ENCODE data around the gene OXLD1.
"Not testable (repeated sequence)": the region's sequence is repeated elsewhere in the genome, so short reads cannot be mapped to it uniquely, and the experiment has no call there.

OXLD1 gene

GRCh38 chr17:81675515-81676221, 9.3 kb upstream of the OXLD1 start:
- H3K9me3 ChIP-seq (ENCODE audit: control insufficient read depth in 1 of 2, low read length in 2 of 2); H3K27me3 ChIP-seq (ENCODE audit: low read depth, low read length); H3K4me3 ChIP-seq (ENCODE audit: low read depth in 1 of 2, low read length in 2 of 2); H3K4me1 ChIP-seq (ENCODE audit: control insufficient read depth in 1 of 2, insufficient read depth in 2 of 2, low read length in 2 of 2); H3K27ac ChIP-seq (ENCODE audit: low read length): not testable (repeated sequence)
- peaks cover 8 to 45% of the 10 kb centered on the region in 2 donors for H3K36me3 ChIP-seq (ENCODE audit: control insufficient read depth in 1 of 2, insufficient read depth in 2 of 2, low read length in 2 of 2)

- H3K4me1 ChIP-seq (ENCODE audit: control insufficient read depth in 1 of 2, insufficient read depth in 2 of 2, low read length in 2 of 2): no peaks in the 10 kb centered on the region
- no peaks in the 10 kb centered on the region for H3K27me3 ChIP-seq (ENCODE audit: low read depth, low read length)
- peaks cover 12 to 50% of the 10 kb centered on the region in 2 donors for H3K36me3 ChIP-seq (ENCODE audit: control insufficient read depth in 1 of 2, insufficient read depth in 2 of 2, low read length in 2 of 2)
- H3K4me3 ChIP-seq (ENCODE audit: low read depth in 1 of 2, low read length in 2 of 2): no peak overlapping the region
- no peak overlapping the region for H3K27ac ChIP-seq (ENCODE audit: low read length)
- no peaks in the 10 kb centered on the region for H3K9me3 ChIP-seq (ENCODE audit: control insufficient read depth in 1 of 2, low read length in 2 of 2)
Observed at GRCh38 chr17:81673561-81674258, 7.3 kb upstream of the OXLD1 start.

DNA sequence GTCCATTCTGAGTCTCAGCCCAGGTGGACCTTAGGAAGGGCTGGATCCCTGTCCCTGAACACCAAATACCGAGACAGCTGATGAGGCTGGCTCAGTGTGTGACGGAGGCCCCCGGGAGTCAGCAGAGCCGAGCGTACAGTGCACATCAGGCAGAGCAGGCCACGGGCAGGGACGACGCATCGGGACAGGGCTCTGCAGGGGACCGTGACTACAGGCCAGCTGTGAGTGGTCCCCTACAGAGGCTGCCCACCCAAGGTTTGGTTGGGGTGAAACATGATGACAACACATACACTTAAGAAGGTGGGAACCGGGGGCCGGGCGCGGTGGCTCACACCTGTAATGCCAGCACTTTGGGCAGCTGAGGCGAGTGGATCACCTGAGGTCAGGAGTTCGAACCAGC, 6.5 kb upstream of the OXLD1 start:
- Histone ChIP-seq H3K36me3 (ENCODE audit: control insufficient read depth in 1 of 2, insufficient read depth in 2 of 2, low read length in 2 of 2) (peaks cover 12 to 50% of the 10 kb centered on the region in 2 donors), H3K9me3 (ENCODE audit: control insufficient read depth in 1 of 2, low read length in 2 of 2) (no peaks in the 10 kb centered on the region), H3K27me3 (ENCODE audit: low read depth, low read length) (no peaks in the 10 kb centered on the region), H3K27ac (ENCODE audit: low read length) (no peak overlapping the region), H3K4me1 (ENCODE audit: control insufficient read depth in 1 of 2, insufficient read depth in 2 of 2, low read length in 2 of 2) (no peaks in the 10 kb centered on the region), H3K4me3 (ENCODE audit: low read depth in 1 of 2, low read length in 2 of 2) (no peak overlapping the region)

DNA sequence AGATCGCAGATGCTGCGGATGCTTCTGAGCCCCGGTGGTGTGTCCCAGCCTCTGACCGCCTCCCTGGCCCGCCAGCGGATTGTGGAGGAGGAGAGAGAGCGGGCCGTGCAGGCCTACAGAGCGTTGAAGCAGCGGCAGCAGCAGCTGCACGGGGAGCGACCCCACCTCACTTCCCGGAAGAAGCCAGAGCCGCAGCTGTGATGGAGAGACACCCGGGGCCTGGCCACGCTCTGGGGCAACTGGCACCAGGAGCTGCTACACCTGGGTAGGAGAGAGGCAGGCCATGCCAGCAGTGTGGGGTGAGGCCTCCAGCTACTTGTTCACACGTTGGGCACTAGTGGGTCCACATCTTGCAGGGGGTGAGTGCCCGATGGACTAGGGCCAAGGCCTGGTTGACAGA, 6.1 kb upstream of the OXLD1 start:
- Histone ChIP-seq H3K4me1 (ENCODE audit: control insufficient read depth in 1 of 2, insufficient read depth in 2 of 2, low read length in 2 of 2) (peaks cover 0 to 4% of the 10 kb centered on the region in 2 donors), H3K27ac (ENCODE audit: low read length) (no peak overlapping the region), H3K9me3 (ENCODE audit: control insufficient read depth in 1 of 2, low read length in 2 of 2) (no peaks in the 10 kb centered on the region), H3K36me3 (ENCODE audit: control insufficient read depth in 1 of 2, insufficient read depth in 2 of 2, low read length in 2 of 2) (peaks cover 12 to 50% of the 10 kb centered on the region in 2 donors), H3K4me3 (ENCODE audit: low read depth in 1 of 2, low read length in 2 of 2) (no peak overlapping the region), H3K27me3 (ENCODE audit: low read depth, low read length) (no peaks in the 10 kb centered on the region)

DNA sequence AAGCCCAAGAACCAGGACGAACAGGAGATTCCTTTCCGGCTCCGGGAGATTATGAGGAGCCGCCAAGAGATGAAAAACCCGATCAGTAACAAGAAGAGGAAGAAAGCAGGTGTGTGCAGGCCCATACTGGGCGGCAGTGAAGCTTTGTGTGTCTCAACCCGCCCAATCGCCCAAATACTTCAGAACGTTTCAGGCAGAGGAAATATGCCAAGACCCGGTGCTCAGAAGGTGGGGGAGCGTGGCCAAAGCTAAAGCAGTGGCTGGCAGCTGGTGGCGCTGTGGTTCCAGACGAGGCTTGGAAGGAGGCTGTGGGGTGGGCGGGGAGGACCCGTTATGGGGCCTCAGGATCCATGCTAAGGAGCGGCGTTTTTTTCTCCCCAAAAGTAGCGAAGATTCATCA, 1.3 kb upstream of the OXLD1 start:
- no peaks in the 10 kb centered on the region for H3K9me3 ChIP-seq (ENCODE audit: control insufficient read depth in 1 of 2, low read length in 2 of 2)
- H3K36me3 ChIP-seq (ENCODE audit: control insufficient read depth in 1 of 2, insufficient read depth in 2 of 2, low read length in 2 of 2): peaks cover 11 to 33% of the 10 kb centered on the region in 2 donors
- H3K4me3 ChIP-seq (ENCODE audit: low read depth in 1 of 2, low read length in 2 of 2): no peak overlapping the region
- H3K27me3 ChIP-seq (ENCODE audit: low read depth, low read length): no peaks in the 10 kb centered on the region
- H3K27ac ChIP-seq (ENCODE audit: low read length): no peak overlapping the region
- peaks cover 6 to 20% of the 10 kb centered on the region in 2 donors for H3K4me1 ChIP-seq (ENCODE audit: control insufficient read depth in 1 of 2, insufficient read depth in 2 of 2, low read length in 2 of 2)

DNA sequence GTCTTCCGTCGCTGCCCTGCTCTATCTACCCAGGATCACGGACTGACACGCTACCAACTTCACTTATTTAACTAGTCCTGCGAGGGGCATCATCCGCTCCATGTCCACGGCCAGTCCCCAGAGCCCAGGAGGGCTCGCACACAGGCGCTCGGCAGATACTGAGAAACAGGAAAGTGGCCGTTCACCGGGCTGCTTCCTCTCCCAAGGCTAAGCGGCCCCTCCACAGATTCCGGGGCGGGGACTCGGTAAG, 388 bp downstream of the OXLD1 start:
- Histone ChIP-seq H3K4me1 (ENCODE audit: control insufficient read depth in 1 of 2, insufficient read depth in 2 of 2, low read length in 2 of 2) (peaks cover 6 to 20% of the 10 kb centered on the region in 2 donors), H3K9me3 (ENCODE audit: control insufficient read depth in 1 of 2, low read length in 2 of 2) (no peaks in the 10 kb centered on the region), H3K36me3 (ENCODE audit: control insufficient read depth in 1 of 2, insufficient read depth in 2 of 2, low read length in 2 of 2) (peaks cover 4 to 16% of the 10 kb centered on the region in 2 donors), H3K27me3 (ENCODE audit: low read depth, low read length) (no peaks in the 10 kb centered on the region), H3K4me3 (ENCODE audit: low read depth in 1 of 2, low read length in 2 of 2) (peak overlapping the region; percentile 95 to 99), H3K27ac (ENCODE audit: low read length) (peak overlapping the region; percentile 87)

DNA sequence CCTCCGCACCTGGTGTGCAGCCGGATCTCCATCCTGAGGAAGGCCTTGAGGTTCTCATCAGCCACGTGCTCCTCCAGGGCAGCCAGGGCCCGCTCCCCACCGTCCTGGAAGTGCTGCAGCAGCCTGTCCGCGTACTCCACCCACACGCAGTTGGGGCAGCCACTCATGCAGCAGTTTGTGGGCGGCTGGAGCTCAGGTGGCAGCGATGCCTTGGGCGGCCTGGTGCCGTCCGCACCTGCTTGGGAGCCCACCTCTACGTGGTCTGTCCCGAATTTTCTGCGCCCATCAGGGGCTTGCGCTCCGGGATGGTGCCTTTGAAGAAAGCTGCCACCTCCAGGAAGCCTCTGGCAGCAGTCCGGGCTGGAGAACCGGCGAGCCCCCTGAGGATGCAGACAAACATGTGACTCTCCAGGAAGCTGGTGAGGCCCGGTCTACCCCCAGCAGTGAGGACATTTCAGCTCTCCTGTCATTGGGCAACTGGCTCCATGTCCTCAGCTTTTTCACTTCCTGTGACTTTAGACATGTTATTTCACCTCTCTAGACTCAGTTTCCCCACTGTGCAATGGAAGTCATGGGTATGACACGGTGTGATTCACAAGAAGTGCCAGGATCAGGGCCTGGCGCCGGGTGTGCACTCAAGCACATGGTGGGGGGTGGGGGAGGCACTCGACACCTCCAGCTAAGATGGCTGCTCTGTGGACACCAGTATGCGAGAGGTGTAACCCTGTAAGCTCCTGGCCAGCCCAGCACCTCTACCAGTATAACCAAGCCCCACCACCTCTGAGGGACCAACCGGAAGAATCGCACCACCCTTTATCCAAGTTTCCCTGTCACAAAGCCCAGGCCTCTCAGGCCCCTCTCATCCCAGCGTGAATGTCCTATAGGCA, 957 bp downstream of the OXLD1 start:
- Histone ChIP-seq H3K27me3 (ENCODE audit: low read depth, low read length) (no peaks in the 10 kb centered on the region), H3K4me3 (ENCODE audit: low read depth in 1 of 2, low read length in 2 of 2) (peak overlapping the region; percentile 95 to 99), H3K4me1 (ENCODE audit: control insufficient read depth in 1 of 2, insufficient read depth in 2 of 2, low read length in 2 of 2) (peaks cover 6 to 20% of the 10 kb centered on the region in 2 donors), H3K36me3 (ENCODE audit: control insufficient read depth in 1 of 2, insufficient read depth in 2 of 2, low read length in 2 of 2) (peaks cover 4 to 13% of the 10 kb centered on the region in 2 donors), H3K9me3 (ENCODE audit: control insufficient read depth in 1 of 2, low read length in 2 of 2) (no peaks in the 10 kb centered on the region), H3K27ac (ENCODE audit: low read length) (peak overlapping the region; percentile 87)

DNA sequence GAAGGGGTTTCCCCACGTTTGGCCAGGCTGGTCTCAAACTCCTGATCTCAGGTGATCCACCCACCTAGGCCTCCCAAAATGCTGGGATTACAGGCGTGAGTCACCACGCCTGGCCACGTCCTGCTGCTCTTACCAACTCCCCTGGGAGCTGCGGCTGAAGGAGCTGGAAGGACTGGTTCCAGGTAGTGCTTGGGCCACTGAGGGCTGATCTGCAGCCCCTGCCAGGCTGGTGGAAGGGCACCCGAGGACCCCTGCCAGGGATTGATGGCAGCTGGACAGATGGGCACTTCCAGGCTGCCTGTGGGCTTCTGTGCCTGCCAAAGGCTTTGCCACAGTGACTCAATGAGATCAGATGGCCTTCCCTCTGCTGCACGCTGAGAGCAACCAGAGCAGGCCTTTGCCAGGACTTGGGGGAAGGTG, 2.3 kb downstream of the OXLD1 start:
- Histone ChIP-seq H3K27me3 (ENCODE audit: low read depth, low read length) (no peaks in the 10 kb centered on the region), H3K9me3 (ENCODE audit: control insufficient read depth in 1 of 2, low read length in 2 of 2) (no peaks in the 10 kb centered on the region), H3K4me3 (ENCODE audit: low read depth in 1 of 2, low read length in 2 of 2) (no peak overlapping the region), H3K36me3 (ENCODE audit: control insufficient read depth in 1 of 2, insufficient read depth in 2 of 2, low read length in 2 of 2) (no peaks in the 10 kb centered on the region), H3K4me1 (ENCODE audit: control insufficient read depth in 1 of 2, insufficient read depth in 2 of 2, low read length in 2 of 2) (peaks cover 6 to 20% of the 10 kb centered on the region in 2 donors), H3K27ac (ENCODE audit: low read length) (no peak overlapping the region)

- H3K36me3 ChIP-seq (ENCODE audit: control insufficient read depth in 1 of 2, insufficient read depth in 2 of 2, low read length in 2 of 2): no peaks in the 10 kb centered on the region
- no peak overlapping the region for H3K4me3 ChIP-seq (ENCODE audit: low read depth in 1 of 2, low read length in 2 of 2)
- H3K27ac ChIP-seq (ENCODE audit: low read length): no peak overlapping the region
- H3K27me3 ChIP-seq (ENCODE audit: low read depth, low read length): no peaks in the 10 kb centered on the region
- no peaks in the 10 kb centered on the region for H3K9me3 ChIP-seq (ENCODE audit: control insufficient read depth in 1 of 2, low read length in 2 of 2)
- peaks cover 6 to 13% of the 10 kb centered on the region in 2 donors for H3K4me1 ChIP-seq (ENCODE audit: control insufficient read depth in 1 of 2, insufficient read depth in 2 of 2, low read length in 2 of 2)
Observed at GRCh38 chr17:81662002-81662401, 4.4 kb downstream of the OXLD1 start.

DNA sequence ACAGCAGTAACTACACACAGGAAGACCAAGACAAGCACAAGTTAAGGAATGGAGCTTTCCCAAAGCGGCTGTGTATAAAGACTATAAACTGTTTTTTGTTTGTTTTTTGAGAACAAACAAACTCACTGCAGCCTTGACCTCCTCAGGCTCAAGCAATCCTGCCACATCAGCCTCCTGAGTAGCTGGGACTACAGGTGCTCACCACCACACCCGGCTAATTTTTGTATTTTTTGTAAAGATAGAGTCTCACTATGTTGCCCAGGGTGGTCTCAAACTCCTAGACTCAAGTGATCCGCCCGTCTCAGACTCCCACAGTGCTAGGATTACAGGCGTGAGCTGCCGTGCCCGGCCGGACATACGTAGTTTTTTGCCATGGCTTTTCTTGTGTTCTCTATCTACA, 6.0 kb downstream of the OXLD1 start:
- no peak overlapping the region for H3K27ac ChIP-seq (ENCODE audit: low read length)
- H3K4me3 ChIP-seq (ENCODE audit: low read depth in 1 of 2, low read length in 2 of 2): no peak overlapping the region

DNA sequence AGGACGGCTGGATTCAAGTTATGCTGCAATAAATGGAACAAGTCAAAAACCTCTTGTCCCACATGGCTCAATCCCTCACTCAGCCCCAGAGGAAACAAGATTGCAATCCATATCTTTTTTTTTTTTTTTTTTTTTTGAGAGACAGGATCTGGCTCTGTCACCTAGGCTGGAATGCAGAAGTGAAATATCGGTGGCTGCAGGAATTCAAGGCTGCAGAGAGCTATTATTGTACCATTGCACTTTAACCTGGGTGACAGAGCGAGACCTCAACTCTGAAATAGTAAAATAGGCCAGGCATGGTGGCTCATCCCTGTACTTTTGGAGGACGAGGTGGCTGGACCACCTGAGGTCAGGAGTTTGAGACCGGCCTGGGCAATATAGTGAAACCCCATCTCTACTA, 7.4 kb downstream of the OXLD1 start:
- H3K27me3 ChIP-seq (ENCODE audit: low read depth, low read length): no peaks in the 10 kb centered on the region
- no peak overlapping the region for H3K27ac ChIP-seq (ENCODE audit: low read length)
- no peaks in the 10 kb centered on the region for H3K4me1 ChIP-seq (ENCODE audit: control insufficient read depth in 1 of 2, insufficient read depth in 2 of 2, low read length in 2 of 2)
- no peaks in the 10 kb centered on the region for H3K9me3 ChIP-seq (ENCODE audit: control insufficient read depth in 1 of 2, low read length in 2 of 2)
- H3K36me3 ChIP-seq (ENCODE audit: control insufficient read depth in 1 of 2, insufficient read depth in 2 of 2, low read length in 2 of 2): no peaks in the 10 kb centered on the region
- no peak overlapping the region for H3K4me3 ChIP-seq (ENCODE audit: low read depth in 1 of 2, low read length in 2 of 2)

More for the DNA sequence above, 6.0 kb downstream of the OXLD1 start:
- Histone ChIP-seq H3K4me1 (ENCODE audit: control insufficient read depth in 1 of 2, insufficient read depth in 2 of 2, low read length in 2 of 2) (peaks cover 2 to 5% of the 10 kb centered on the region in 2 donors), H3K36me3 (ENCODE audit: control insufficient read depth in 1 of 2, insufficient read depth in 2 of 2, low read length in 2 of 2) (no peaks in the 10 kb centered on the region), H3K27me3 (ENCODE audit: low read depth, low read length) (no peaks in the 10 kb centered on the region), H3K9me3 (ENCODE audit: control insufficient read depth in 1 of 2, low read length in 2 of 2) (no peaks in the 10 kb centered on the region)

Measured in muscle layer of duodenum (tissue), 2 donors.